Mucosa of rectum (tissue), 2 donors: ENCODE data around the gene MAPK1.
"Not testable (repeated sequence)": the region's sequence is repeated elsewhere in the genome, so short reads cannot be mapped to it uniquely, and the experiment has no call there.

Source experiments
- H3K27ac ChIP-seq, 2 donors: one replicate each; pipeline ENCODE4 v1.7.0; 2013; ENCODE audit warnings: inconsistent platforms in 2 of 2, low read depth in 2 of 2, low read length in 2 of 2
- H3K27me3 ChIP-seq, 2 donors: one replicate each; pipeline ENCODE4 v1.7.0; 2013; ENCODE audit warnings: low read length in 2 of 2; ENCODE audit not compliant: control insufficient read depth in 2 of 2, insufficient read depth in 2 of 2
- H3K36me3 ChIP-seq, 2 donors: one replicate each; pipeline ENCODE4 v1.7.0; 2013; ENCODE audit warnings: low read length in 2 of 2; ENCODE audit not compliant: control insufficient read depth in 2 of 2, insufficient read depth in 2 of 2
- H3K4me1 ChIP-seq, 2 donors: one replicate each; pipeline ENCODE4 v1.7.0; 2013; ENCODE audit warnings: low read length in 2 of 2, mild to moderate bottlenecking in 1 of 2; ENCODE audit not compliant: control insufficient read depth in 2 of 2, insufficient read depth in 2 of 2
- H3K4me3 ChIP-seq, 2 donors: one replicate each; pipeline ENCODE4 v1.7.0; 2013; ENCODE audit warnings: low read length in 2 of 2
- H3K9ac ChIP-seq, 2 donors: one replicate each; pipeline ENCODE4 v1.7.0; 2013; ENCODE audit warnings: low read length in 2 of 2, low read depth in 1 of 2, mild to moderate bottlenecking in 1 of 2
- H3K9me3 ChIP-seq, 2 donors: one replicate each; pipeline ENCODE4 v1.7.0; 2013; ENCODE audit warnings: low read length in 2 of 2; ENCODE audit not compliant: control insufficient read depth in 2 of 2
- donor health status: healthy.
- donor health status: Normal muscosa, but diverticular disease.

Gene MAPK1

DNA sequence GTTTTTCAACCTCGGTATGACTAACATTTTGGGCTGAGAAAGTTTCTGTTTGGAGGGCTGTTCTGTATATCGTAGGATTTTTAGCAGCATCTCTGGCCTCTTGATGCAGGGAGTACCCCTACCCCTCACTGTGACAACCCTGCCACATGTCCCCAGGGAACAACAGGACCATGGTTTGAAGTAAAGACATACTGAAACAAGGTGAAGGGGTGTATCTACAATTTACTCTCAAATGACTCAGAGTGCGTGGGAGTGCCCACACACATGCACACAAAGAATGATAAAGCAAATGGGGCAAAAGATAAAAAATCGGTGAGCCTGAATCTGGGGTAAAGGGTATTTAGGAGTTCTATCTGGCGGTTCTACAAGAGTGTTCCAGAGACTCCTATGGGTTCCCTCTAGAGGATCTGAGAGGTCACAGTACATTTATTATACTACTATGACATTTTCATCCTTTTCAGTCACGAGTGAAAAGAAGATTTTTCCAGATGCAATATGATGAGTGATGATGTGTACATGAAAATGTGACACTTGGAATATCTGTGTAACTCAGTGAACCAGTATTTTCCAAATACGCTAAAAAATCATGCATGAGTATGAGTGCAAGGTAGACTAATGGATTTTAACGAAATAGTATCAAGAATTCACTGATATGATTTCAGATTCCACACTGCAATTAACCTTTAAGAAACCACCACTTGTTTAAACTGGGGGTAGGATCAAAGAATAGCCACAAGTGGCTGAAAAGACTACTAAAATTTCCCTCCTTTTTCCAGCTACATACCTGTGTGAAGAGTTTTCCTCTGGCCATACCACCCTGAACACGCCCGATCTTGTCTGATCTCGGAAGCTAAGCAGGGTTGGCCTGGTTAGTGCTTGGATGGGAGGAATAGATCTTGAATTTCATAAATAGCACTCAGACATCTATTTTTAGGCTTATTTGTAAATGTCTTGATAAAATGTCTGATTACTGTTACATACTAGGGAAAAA lies 75.5 kb downstream of the MAPK1 start:
- Histone ChIP-seq H3K36me3 (peaks cover 8 to 35% of the 10 kb centered on the region in 2 donors), H3K4me1 (no peaks in the 10 kb centered on the region), H3K27me3 (no peaks in the 10 kb centered on the region), H3K27ac (no peak overlapping the region), H3K9ac (no peak overlapping the region), H3K4me3 (no peak overlapping the region), H3K9me3 (no peaks in the 10 kb centered on the region)

DNA sequence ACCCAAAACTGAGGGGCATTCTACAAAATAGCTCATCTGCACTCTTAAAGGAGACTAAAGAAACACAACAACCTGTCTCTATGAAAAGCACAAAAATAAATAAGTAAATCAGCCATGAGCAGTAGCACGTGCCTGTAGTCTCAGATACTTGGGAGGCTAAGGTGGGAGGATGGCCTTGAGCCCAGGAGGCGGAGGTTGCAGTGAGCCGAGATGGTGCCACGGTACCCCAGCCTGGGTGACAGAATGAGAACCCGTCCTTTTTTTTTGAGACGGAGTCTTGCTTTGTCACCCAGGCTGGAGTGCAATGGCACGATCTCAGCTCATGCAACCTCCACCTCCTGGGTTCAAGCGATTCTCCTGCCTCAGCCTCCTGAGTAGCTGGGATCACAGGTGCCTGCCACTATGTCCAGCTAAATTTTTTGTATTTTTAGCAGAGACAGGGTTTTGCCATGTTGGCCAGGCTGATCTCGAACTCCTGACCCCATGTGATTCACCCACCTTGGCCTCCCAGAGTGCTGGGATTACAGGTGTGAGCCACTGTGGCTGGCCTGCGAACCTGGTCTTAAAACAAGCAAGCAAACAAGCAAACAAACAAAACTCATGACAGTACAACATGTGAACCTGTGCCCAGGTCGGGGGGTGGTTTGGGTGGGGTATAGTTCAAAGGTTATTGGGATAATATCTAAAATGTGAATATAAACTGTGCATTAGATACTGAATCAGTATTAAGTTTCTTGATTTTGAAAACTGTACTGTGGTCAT lies 76.4 kb downstream of the MAPK1 start:
- H3K27ac ChIP-seq, H3K9ac ChIP-seq, H3K9me3 ChIP-seq, H3K4me3 ChIP-seq, H3K27me3 ChIP-seq, H3K4me1 ChIP-seq: not testable (repeated sequence)
- H3K36me3 ChIP-seq: peaks cover 10 to 32% of the 10 kb centered on the region in 2 donors

DNA sequence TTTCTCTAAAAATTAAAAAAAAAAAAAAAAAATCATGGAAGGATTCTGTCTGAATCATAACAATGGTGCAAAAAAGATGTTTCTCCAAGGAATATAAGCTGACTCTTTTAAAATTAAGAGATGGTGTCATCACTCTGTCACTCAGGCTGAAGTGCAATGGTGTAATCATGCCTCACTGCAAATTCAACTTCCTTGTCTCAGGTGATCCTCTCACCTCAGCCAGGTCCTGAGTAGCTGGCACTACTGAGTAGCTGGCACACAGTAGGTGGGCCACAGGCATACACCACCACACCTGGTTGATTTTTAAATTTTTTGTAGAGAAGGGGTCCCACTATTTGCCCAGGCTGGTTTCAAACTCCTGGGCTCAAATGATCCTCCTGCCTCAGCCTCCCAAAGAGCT lies 77.1 kb downstream of the MAPK1 start:
- peaks cover 8 to 32% of the 10 kb centered on the region in 2 donors for H3K36me3 ChIP-seq

DNA sequence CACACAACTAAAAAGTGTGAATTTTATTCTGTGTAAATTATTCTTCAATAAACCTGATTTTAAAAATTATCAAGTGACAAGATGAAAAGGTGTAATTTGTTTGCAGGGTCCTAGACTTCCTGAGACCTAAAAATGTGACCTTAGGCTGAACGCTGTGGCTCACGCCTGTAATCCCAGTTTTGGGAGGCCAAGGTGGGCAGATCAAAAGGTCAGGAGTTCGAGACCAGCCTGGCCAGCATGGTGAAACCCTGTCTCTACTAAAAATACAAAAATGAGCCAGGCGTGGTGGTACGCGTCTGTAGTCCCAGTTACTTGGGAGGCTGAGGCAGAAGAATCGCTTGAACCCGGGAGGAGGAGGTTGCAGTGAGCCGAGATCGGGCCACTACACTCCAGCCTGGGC lies 79.9 kb downstream of the MAPK1 start:
- H3K27me3 ChIP-seq, H3K4me3 ChIP-seq, H3K9me3 ChIP-seq, H3K9ac ChIP-seq, H3K4me1 ChIP-seq, H3K27ac ChIP-seq: not testable (repeated sequence)
- H3K36me3 ChIP-seq: peaks cover 8 to 41% of the 10 kb centered on the region in 2 donors

More for the DNA sequence above, 77.1 kb downstream of the MAPK1 start:
- Histone ChIP-seq H3K9me3 (no peaks in the 10 kb centered on the region), H3K27ac (no peak overlapping the region), H3K4me3 (no peak overlapping the region), H3K27me3 (no peaks in the 10 kb centered on the region), H3K9ac (no peak overlapping the region), H3K4me1 (no peaks in the 10 kb centered on the region)

DNA sequence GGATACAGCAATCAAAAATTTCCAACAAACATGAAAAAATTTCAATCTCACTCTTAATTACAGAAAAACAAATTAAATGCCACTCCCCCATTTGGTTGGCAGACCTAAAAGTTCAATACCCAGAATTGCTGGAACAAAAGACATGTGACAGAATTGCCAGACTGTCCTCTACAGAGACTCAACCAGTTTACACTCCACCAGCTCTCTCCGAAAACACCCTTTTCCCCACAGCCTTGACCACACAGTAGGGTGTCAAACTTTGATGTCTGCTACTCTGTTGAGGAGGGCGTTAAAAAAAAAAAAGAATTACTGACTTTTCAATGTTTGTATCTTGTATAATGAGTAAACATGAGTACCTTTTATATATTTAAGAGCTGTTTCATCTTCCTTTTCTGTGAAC lies 87.2 kb downstream of the MAPK1 start:
- H3K27ac ChIP-seq: no peak overlapping the region
- no peak overlapping the region for H3K4me3 ChIP-seq
- no peak overlapping the region for H3K9ac ChIP-seq
- no peaks in the 10 kb centered on the region for H3K27me3 ChIP-seq
- H3K36me3 ChIP-seq: peaks cover 21 to 24% of the 10 kb centered on the region in 2 donors
- no peaks in the 10 kb centered on the region for H3K4me1 ChIP-seq
- no peaks in the 10 kb centered on the region for H3K9me3 ChIP-seq

DNA sequence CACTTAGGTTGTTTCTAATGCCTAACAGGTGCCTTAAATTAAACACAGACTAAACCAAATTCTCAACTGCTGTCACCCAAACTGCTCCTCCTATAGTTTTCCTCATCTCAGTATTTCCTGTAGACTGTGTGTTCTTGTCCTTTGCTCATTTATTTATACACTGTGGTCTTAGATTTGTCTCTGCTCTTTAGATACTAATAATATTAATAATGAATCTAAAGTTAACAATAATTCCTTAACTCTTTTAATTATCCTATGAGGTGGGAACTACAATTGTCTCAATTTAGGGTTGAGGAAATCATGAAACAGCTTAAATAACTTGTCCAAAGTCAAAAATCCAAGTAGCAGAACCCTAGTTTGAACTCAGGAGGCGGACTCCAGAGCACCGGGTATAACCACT lies 88.0 kb downstream of the MAPK1 start:
- H3K27ac ChIP-seq: no peak overlapping the region
- H3K27me3 ChIP-seq: no peaks in the 10 kb centered on the region
- peaks cover 15 to 24% of the 10 kb centered on the region in 2 donors for H3K36me3 ChIP-seq
- H3K4me3 ChIP-seq: no peak overlapping the region
- no peaks in the 10 kb centered on the region for H3K4me1 ChIP-seq
- H3K9ac ChIP-seq: no peak overlapping the region
- no peaks in the 10 kb centered on the region for H3K9me3 ChIP-seq

DNA sequence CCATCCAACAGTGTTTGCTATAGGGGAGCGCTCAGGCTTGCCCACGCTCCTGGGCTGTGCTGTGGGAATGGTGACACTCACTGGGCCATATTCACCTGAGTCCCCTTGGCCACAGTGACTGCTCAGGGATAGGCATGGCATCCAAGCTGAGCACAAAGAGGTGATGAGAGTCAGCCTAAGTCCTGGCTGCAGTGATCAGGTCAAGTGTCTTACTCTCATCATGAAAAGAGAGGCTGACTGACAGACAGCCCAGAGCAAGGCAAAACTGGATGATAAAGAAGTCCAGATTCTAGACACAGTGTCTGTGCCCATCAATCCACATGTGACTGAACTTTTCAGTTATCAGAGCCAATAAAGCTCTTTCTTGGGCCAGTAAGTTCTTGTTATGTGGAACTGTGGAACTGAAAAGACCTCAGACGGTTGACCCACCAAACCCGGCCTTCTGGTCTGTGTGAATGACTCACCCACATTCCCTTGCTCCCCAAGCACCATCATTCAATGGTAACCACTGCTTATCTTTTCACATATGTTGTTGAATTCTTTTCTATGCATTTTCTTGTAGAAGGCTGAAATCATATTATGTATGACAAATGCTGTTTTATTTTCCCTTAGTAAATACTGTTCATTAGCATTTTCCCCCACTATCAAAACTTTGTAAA lies 88.6 kb downstream of the MAPK1 start:
- H3K4me1 ChIP-seq: no peaks in the 10 kb centered on the region
- no peak overlapping the region for H3K4me3 ChIP-seq
- H3K27ac ChIP-seq: no peak overlapping the region
- H3K9ac ChIP-seq: no peak overlapping the region
- H3K9me3 ChIP-seq: no peaks in the 10 kb centered on the region
- peaks cover 15 to 27% of the 10 kb centered on the region in 2 donors for H3K36me3 ChIP-seq
- no peaks in the 10 kb centered on the region for H3K27me3 ChIP-seq

DNA sequence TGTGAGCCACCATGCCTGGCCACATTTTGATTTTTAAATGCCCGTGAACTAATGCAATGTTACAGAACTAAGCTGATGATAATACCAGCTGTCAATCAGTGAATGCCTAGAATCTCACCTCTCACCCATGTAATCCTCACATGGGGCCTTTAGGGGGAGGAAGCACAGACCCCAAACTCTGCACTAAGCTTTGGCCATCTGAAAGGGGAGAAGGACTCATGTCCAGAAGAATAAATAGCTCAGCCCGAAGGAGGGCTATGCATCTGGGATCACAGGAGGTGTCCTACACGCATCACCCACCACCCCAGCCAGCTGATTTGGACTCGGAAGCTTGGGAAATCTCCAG lies 95.8 kb downstream of the MAPK1 start:
- Histone ChIP-seq H3K27ac (no peak overlapping the region), H3K27me3 (no peaks in the 10 kb centered on the region), H3K9ac (no peak overlapping the region), H3K9me3 (no peaks in the 10 kb centered on the region), H3K36me3 (peaks cover 48 to 50% of the 10 kb centered on the region in 2 donors), H3K4me1 (peaks cover 0 to 4% of the 10 kb centered on the region in 2 donors), H3K4me3 (no peak overlapping the region)

DNA sequence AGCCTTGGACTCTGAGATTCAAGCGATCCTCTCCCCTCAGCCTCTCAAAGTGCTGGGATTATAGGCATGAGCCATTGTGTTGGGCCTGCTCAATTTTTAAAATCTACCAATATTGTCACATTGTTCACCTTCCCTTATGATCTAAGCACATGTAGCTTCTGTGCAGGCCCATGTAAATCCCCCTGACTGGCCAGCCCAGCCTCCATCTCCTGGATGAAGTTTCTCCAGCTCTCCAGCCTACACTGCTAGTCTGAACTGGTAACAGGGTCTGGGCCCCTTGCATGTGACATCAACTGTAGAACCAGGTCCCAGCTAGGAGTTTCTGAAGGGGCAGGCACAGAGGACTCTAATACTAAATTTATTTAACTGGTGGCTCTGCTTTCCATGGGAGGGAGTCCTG lies 99.0 kb downstream of the MAPK1 start:
- H3K9ac ChIP-seq: no peak overlapping the region
- peaks cover 0 to 4% of the 10 kb centered on the region in 2 donors for H3K4me1 ChIP-seq
- H3K27ac ChIP-seq: no peak overlapping the region
- no peak overlapping the region for H3K4me3 ChIP-seq
- peaks cover 61 to 75% of the 10 kb centered on the region in 2 donors for H3K36me3 ChIP-seq
- no peaks in the 10 kb centered on the region for H3K27me3 ChIP-seq
- no peaks in the 10 kb centered on the region for H3K9me3 ChIP-seq
